Stimulated activated CD8-positive, alpha-beta memory T cell treated with anti-CD3 and anti-CD28 coated beads, Interleukin-4, amount 100 ng/mL, for 4 hours (primary cell): ENCODE results near the gene TMEM106C.
"Not testable (repeated sequence)": the region's sequence is repeated elsewhere in the genome, so short reads cannot be mapped to it uniquely, and the experiment has no call there.

Source experiments
- DNase-seq, 2 donors: peaks; one replicate each; pipeline ENCODE4 v3.0.0-alpha.2; 2020; ENCODE audit warnings: low read depth in 2 of 2, low spot score in 1 of 2

Gene TMEM106C

DNA sequence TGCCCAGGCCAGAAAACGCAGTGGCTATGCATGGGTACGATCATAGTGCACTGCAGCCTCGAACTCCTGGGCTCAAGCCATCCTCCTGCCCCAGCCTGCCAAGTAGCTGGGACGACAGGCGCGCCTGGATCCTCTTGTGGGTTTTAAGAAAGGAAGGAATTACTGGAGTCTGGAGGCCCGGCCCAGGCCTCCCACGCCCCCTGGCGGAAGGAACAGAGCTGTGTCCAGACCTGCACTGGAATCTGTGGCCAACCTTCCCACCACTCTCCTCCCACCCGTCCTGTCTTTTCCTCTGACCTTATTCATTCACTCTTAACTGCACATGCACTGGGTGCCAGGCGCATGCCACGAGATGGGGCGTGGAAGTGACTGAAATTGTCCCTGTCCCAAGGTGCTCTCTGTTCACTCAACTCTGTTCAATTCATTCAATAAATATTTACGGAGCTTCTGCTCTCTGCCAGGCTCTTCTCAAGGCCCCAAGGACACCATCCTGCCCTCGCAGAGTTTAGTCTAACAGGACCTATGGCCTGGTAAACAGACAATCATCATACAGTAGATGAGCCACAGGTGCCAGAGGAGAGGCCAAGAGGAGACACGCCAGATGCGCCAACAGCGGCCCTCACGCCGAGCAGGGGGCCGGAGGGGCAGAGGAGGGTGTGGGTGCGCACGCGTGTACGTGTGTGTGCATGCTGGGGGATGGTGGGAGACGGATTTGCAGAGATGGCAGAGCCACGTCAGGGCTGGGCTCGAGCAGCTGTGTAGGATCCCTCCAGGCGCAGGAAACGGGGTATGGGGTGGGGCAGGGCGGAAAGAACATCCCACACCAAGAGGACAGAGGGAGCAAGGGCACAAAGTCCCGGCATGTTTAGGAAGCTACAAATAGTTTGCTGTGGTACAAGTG is 13.7 kb upstream of the TMEM106C start:
- DNase-seq = no peak

DNA sequence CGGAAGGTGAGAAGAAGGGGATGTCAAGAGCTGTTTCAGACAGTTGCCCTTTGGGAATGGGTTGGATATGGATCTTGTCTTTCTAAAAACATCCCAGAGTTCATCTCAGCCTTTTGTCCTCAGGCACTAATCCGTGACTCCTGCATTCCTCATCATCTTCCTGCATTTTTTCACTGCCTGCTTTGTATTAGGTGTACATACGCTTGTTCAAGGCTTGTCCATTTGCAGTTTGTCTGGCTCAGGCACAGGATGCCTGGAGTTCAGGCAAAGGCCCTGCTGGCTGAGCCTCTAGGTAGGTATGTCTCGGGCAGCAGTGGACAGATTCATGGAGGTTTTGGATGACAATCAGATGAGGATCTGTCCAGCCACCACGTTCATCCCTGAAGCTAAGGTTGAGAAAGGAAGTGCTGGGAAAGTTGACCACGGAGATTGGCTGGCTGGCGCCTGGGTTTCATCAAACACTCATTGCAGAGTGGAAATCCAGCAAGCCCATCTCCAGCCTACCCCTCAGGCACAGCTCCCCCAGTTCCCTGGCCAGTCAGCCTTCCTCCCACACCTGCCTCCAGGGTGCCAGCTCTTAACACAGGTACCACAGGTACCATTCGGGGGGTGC is 12.4 kb upstream of the TMEM106C start:
- DNase-seq = no peak

DNA sequence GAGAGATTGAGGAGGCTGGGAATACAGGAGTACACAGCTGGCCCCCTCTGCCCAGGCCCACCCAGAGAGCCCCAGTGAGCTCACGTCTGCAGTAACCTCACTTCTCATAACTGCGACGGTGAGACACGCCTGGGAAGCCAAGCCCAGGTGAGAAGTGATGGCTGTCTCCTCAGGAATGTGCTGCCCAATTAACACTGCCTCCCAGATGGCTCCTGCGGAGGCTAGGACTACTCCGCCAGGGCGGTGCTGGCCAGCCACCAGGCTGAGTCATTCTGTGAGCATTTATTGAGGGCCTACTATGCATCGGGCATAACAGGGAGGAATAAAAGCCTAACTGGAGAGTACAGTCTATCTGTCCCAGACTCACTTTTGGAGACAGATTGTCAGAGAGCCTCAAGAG is 9.3 kb upstream of the TMEM106C start:
- DNase-seq = no peak

- DNase-seq = no peak
These were observed 8.8 kb upstream of the TMEM106C start for GRCh38 chr12:47954467-47955045.

GRCh38 chr12:47955059-47955458 is 8.3 kb upstream of the TMEM106C start:
- no peak for DNase-seq

- not testable (repeated sequence) for DNase-seq
These were observed 5.7 kb upstream of the TMEM106C start for GRCh38 chr12:47957671-47958070.

GRCh38 chr12:47962198-47962597 is 1.2 kb upstream of the TMEM106C start:
- DNase-seq = no peak

DNA sequence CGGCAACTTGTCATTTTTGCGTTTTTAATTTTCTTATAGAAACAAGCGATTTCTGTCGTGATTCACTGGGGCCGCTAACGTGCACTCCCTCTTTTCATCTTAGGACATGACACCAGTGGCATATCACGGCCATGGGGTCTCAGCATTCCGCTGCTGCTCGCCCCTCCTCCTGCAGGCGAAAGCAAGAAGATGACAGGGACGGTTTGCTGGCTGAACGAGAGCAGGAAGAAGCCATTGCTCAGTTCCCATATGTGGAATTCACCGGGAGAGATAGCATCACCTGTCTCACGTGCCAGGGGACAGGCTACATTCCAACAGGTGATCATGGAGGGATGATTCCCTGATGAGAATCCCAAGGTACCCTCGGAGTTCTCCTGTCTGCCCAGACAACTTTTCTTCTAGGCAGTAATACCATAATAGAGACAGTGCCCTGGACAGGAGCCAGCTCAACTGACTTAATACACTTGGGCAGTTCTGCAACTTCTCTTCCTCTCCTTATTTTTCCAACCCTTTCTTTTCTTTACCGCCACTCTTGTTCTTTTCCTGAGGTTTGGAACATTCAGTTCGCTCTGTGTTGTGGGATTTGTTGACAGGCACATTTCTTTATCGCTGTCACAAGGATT is 821 bp downstream of the TMEM106C start:
- no peak for DNase-seq

DNA sequence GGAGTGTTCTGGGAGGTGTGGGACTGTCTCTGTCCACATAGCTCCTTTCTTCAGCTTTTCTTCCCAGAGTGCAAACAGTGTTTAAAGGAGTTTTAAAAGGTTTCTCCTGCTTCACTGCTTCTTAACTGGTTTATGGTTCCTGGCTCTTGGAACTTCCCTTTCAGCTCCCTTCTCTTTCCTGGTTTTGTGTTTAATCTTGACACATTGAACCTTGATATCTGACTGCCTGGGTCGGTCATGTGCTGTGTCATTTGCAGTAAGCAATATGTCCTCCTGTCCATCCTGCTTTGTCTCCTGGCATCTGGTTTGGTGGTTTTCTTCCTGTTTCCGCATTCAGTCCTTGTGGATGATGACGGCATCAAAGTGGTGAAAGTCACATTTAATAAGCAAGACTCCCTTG is 2.2 kb downstream of the TMEM106C start:
- DNase-seq = no peak

- no peak for DNase-seq
These were observed 4.3 kb downstream of the TMEM106C start for GRCh38 chr12:47967461-47968321.

DNA sequence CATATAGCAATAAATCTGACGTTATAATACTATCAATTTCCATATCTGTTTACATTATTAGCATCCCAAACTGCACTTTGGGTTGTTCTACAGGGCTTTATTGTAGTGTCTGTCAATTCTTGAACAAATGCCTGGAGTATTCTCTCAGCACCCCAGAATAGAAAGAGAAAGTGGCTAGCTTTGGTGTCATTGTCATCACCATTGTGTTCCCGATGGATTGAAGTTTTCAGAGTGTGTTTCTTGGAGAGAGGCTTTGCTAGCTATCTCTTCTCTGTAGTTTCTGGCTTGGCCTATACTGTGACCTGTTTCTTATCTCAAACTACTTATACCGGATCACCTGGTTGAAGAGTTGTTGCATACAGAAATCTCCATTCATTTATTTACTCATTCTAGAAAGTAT is 6.4 kb downstream of the TMEM106C start:
- DNase-seq = no peak

- DNase-seq = no peak
These were observed 7.4 kb downstream of the TMEM106C start for GRCh38 chr12:47970843-47971242.

- no peak for DNase-seq
These were observed 9.5 kb downstream of the TMEM106C start for GRCh38 chr12:47972895-47973294.

GRCh38 chr12:47973870-47974269 is 10.5 kb downstream of the TMEM106C start:
- DNase-seq = no peak

DNA sequence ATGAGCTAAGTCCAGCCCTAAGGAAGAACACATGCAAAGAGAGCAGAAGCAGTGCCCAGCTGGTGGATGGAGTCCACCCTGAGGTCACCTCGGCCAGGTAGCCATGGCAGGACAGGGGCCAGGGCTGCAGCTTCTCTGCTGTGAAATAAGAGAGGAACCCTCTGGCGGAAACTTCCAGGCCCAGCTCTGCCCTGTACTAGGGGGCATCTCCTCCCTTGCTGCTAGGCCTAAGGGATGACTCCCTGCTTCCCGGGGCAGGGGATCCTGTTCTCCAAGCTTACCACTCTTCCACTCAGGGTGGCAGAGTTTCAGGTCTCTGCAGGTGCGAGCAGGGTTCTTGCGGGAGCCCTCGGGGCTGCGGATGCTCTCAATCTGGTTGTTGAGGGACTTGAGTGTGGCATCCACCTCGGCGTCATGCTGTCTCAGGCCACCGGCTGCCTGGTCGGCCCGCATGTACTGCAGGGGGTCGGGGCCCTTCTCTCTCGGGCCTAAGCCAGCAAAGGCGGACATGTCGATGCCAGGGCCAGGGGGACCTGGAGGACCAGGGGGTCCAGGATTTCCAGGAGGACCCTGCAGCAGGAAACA is 11.7 kb downstream of the TMEM106C start:
- DNase-seq = no peak

- no peak for DNase-seq
These were observed 12.4 kb downstream of the TMEM106C start for GRCh38 chr12:47975816-47976215.

DNA sequence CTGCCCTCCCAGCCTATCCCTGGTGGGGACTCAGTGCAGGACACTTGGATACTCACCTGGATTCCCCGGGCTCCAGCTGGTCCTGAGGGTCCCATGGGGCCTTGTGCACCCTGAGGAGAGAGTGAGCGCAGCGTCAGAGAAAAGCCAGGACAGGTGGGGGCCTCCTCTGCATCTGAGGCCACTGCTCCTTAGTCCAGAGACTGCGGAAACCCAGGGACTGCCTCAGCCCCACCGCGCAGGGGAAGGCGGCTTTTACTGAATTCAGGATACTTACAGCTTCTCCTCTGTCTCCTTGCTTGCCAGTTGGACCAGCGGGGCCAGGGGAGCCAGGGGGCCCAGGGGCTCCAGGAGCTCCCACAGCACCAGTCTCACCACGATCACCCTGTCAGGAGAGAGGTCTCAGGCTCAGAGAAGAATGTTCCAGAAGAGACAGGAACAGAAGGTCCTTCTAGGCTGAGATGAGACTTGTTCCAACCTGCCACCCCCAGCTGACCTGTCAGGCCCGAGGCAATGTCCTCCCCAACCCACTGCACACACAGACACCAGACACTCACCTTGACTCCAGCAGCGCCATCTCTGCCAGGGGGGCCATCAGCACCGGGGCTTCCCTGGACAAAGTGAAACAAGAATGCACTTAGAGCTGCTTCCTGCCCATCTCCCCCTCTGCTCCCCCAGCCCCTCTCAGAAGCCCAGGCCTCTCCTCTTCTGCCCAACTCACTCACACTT is 13.8 kb downstream of the TMEM106C start:
- DNase-seq = no peak

DNA sequence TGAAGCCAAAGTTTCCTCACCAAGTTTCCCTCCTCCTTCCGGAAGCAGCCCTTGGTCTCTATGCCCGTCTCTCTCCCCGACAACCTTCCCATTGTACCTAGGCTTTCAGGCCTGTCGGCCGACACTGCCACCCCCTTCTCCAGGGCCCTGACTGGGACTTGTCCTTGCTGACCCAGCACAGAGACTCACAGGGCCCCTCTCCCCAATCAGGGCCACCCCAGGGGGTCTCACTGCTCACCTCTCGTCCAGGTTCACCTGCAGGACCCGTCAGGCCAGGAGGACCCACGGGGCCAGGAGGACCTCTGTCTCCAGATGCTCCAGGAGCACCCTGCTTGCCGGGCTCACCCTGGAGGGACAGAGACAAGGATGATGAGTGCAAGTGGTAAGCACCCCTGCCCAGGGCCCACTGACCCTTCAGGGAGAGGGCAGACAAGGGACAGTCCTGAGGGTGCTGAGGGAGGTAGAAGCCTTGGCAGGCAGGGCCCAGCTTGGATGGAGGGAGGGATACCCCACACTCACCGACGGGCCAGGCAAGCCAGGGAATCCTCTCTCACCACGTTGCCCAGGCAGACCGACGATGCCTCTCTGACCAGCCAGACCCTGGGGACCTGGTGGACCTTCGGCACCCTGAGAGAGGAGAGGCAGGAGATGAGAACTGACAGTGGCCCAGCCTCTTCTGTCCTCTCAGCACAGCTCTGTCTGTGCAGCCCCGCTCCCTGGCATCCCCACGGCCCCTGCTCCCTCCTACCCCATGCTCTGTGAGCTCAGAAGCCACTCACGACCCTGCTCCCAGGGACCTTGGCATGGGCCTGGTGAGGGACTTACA is 14.6 kb downstream of the TMEM106C start:
- DNase-seq = no peak

GRCh38 chr12:47978598-47978873 is 15.1 kb downstream of the TMEM106C start:
- no peak for DNase-seq
